Aorta (tissue), 5 donors: ENCODE measurements around the gene SPATA9. TPM values are rescaled to one million over a fixed set of nuclear protein-coding genes. Genes with fewer than 3 reads are reported as not detected.

Experiments used
- ATAC-seq: fragments of 200-7000 bp; cut with Tn5 transposase; one replicate; pipeline ENCODE4 v1.9.1; 2022; ENCODE audit warnings: moderate library complexity; ENCODE audit not compliant: low FRiP score
- DNase-seq, 2 donors: peaks; one replicate each; pipeline ENCODE4 v3.0.0-alpha.2; 2020
- H3K27ac ChIP-seq, 2 donors: one replicate each; pipeline ENCODE4 v1.5.1; 2013; ENCODE audit warnings: low read length in 2 of 2, mild to moderate bottlenecking in 2 of 2, moderate library complexity in 2 of 2, control low read depth in 1 of 2, inconsistent platforms in 1 of 2, low read depth in 1 of 2
- H3K27me3 ChIP-seq, 2 donors: one replicate each; pipeline ENCODE4 v1.6.1; 2013; ENCODE audit warnings: control low read depth in 1 of 2, low read length in 1 of 2, mild to moderate bottlenecking in 1 of 2, moderate library complexity in 1 of 2; ENCODE audit not compliant: insufficient read depth in 2 of 2, control insufficient read depth in 1 of 2
- H3K36me3 ChIP-seq, 2 donors: one replicate each; pipeline ENCODE4 v1.6.1; 2013; ENCODE audit warnings: control low read depth in 1 of 2, low read length in 1 of 2, mild to moderate bottlenecking in 1 of 2; ENCODE audit not compliant: insufficient read depth in 2 of 2, control insufficient read depth in 1 of 2
- H3K4me1 ChIP-seq, 2 donors: one replicate each; pipeline ENCODE4 v1.6.1; 2013; ENCODE audit warnings: low read length in 2 of 2, control low read depth in 1 of 2, mild to moderate bottlenecking in 1 of 2, moderate library complexity in 1 of 2; ENCODE audit not compliant: insufficient read depth in 2 of 2, control insufficient read depth in 1 of 2
- H3K4me3 ChIP-seq, 2 donors: one replicate each; pipeline ENCODE4 v1.5.1; 2013; ENCODE audit warnings: low read length in 2 of 2, control low read depth in 1 of 2, mild to moderate bottlenecking in 1 of 2
- H3K9me3 ChIP-seq: one replicate; pipeline ENCODE4 v1.6.1; 2013; ENCODE audit warnings: mild to moderate bottlenecking, low read length; ENCODE audit not compliant: control insufficient read depth
- WGBS, 2 donors: extraction: QIAGEN DNeasy Blood & Tissue Kit; methylation state at CpG; one replicate each; pipeline ENCODE4 v1.1.7; 2013; 5-methylcytosine and 5-hydroxymethylcytosine counted together
- intact Hi-C, 2 donors: fragments of 100-400 bp; cut with DNase I; formaldehyde crosslinking; loops; one replicate each; pipeline versions ENCODE4 v1.14.2 to v1.15.0; 2022
- polyA plus RNA-seq, 2 donors: library from polyadenylated mRNA; stranded (reverse); fragments of 200-250 nt; gene quantifications; one replicate each; pipeline ENCODE4 v1.2.3, GENCODE V29; 2013
- total RNA-seq, 2 donors: library from RNA; stranded (reverse); fragmentation: NEBNext Ultra II Directional; extraction: Animal tissue kit (Norgen Biotek cat#: 25700); gene quantifications; one replicate each; pipeline ENCODE4 v1.2.1, GENCODE V29; 2021
- donor health status: healthy with polysubstance abuse.
- donor health status: Bipolar disorder and iron deficiency.
- donor health status: DM: no; HTN: no; CAD: no.
- donor health status: DM: no; HTN: no; CAD: no.
- donor health status: DM: yes; HTN: yes; CAD: no.

The SPATA9 gene
- total and polyA plus RNA-seq, 4 donors = 0.38 to 0.60 (median 0.45) TPM; not detected in 1

GRCh38 chr5:95660060-95660459, 22.7 kb downstream of the SPATA9 start:
- H3K27me3 ChIP-seq = no peaks in the 10 kb centered on the region
- intact Hi-C loops = loop anchor here in 1 of 2 donors (5.0 to 10.0 kb wide), 3 partner anchors 75 to 187 kb away; partner anchors contain the start of gene RHOBTB3
- ATAC-seq (no peak), DNase-seq (no peak)
- no peak overlapping the region for H3K4me3 ChIP-seq
- H3K36me3 ChIP-seq = no peaks in the 10 kb centered on the region
- 86 to 94% methylated on average over 2 of the region's 2 CpGs for WGBS, 2 donors
- no peak overlapping the region for H3K27ac ChIP-seq
- H3K9me3 ChIP-seq = no peaks in the 10 kb centered on the region
- no peaks in the 10 kb centered on the region for H3K4me1 ChIP-seq

GRCh38 chr5:95655575-95655974, 27.2 kb downstream of the SPATA9 start:
- no peaks in the 10 kb centered on the region for H3K9me3 ChIP-seq
- H3K36me3 ChIP-seq = no peaks in the 10 kb centered on the region
- H3K4me3 ChIP-seq = no peak overlapping the region
- no peaks in the 10 kb centered on the region for H3K27me3 ChIP-seq
- no peak overlapping the region for H3K27ac ChIP-seq
- intact Hi-C loops = no loop called here
- H3K4me1 ChIP-seq = no peaks in the 10 kb centered on the region
- ATAC-seq (no peak), DNase-seq (no peak)
- WGBS, 2 donors = 79 to 83% methylated on average over 1 of the region's 1 CpG

GRCh38 chr5:95654196-95654595, 28.6 kb downstream of the SPATA9 start:
- H3K4me3 ChIP-seq = no peak overlapping the region
- 93 to 96% methylated on average over 3 of the region's 3 CpGs for WGBS, 2 donors
- DNase-seq (no peak), ATAC-seq (no peak)
- no peaks in the 10 kb centered on the region for H3K36me3 ChIP-seq
- no peaks in the 10 kb centered on the region for H3K4me1 ChIP-seq
- intact Hi-C loops = no loop called here
- no peak overlapping the region for H3K27ac ChIP-seq
- H3K27me3 ChIP-seq = no peaks in the 10 kb centered on the region
- H3K9me3 ChIP-seq = no peaks in the 10 kb centered on the region

GRCh38 chr5:95652849-95653248, 29.9 kb downstream of the SPATA9 start:
- no peak overlapping the region for H3K27ac ChIP-seq
- 86 to 96% methylated on average over 1 of the region's 1 CpG for WGBS, 2 donors
- intact Hi-C loops = no loop called here
- no peaks in the 10 kb centered on the region for H3K27me3 ChIP-seq
- DNase-seq (no peak), ATAC-seq (no peak)
- no peaks in the 10 kb centered on the region for H3K9me3 ChIP-seq
- no peaks in the 10 kb centered on the region for H3K36me3 ChIP-seq
- H3K4me3 ChIP-seq = no peak overlapping the region
- H3K4me1 ChIP-seq = no peaks in the 10 kb centered on the region

DNA sequence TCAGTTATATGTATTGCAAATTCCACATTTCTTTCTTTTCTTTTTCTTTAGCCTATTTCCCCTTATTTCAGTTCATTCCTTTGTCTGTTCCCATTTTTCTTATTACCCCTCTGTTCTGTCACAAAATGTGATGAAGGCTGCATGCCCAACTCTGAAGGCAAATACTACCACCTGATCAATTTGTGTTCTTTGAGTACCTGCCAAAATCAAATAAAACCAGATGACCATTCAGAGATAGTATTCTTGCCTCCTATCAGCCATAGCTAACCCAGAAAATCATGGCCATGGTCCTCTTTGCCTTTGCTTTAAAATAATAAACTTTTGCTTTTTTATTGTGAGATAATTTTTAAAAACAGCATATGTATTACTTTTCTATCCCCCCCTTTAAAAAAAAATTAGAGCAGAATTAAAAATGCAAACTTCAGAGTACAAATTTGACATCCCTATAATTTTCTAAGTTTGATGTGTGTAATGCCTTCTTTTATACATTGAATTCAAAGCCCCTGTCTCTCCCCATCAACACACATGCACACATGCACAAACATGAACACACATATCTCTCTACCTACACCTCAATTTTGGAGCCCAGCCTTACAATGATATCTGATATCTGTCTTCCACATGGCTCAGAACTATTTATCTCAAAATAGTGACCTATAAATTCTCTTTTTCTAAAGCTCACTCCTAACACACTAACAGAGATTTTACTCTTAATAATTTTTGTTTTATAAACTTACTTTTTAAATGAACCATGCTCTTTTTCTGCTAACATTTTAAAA, 32.8 kb downstream of the SPATA9 start:
- no peaks in the 10 kb centered on the region for H3K36me3 ChIP-seq
- H3K27me3 ChIP-seq = no peaks in the 10 kb centered on the region
- no peak overlapping the region for H3K27ac ChIP-seq
- H3K9me3 ChIP-seq = no peaks in the 10 kb centered on the region
- DNase-seq (no peak), ATAC-seq (no peak)
- H3K4me3 ChIP-seq = no peak overlapping the region
- intact Hi-C loops = loop anchor here in 1 of 2 donors (5.0 kb wide), 1 partner anchor 197 kb away; no protein-coding TSS in a partner anchor
- no peaks in the 10 kb centered on the region for H3K4me1 ChIP-seq

DNA sequence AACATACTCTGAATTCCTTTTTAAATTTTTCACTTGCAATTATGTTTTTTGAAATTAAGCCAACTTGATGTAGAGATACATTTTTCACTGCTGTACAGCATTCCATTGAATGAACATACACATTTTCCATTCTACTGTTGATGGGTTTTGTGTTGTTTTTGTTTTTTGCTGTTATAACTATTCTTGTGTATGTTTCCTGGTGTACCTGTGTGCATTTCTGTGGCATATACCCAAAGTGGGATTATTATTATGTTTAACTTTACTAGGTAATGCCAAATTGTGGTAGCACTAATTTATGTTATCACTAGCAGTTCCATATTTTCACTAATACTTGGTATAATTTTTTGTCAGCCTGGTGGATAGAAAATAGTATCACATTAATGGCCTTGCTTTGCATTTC, 33.5 kb downstream of the SPATA9 start:
- Histone ChIP-seq H3K27ac (no peak overlapping the region), H3K9me3 (no peaks in the 10 kb centered on the region), H3K4me1 (no peaks in the 10 kb centered on the region), H3K4me3 (no peak overlapping the region), H3K27me3 (no peaks in the 10 kb centered on the region), H3K36me3 (no peaks in the 10 kb centered on the region)
- no peak for DNase-seq
- no peak for ATAC-seq
- intact Hi-C loops = loop anchor here in 1 of 2 donors (5.0 kb wide), 1 partner anchor 198 kb away; no protein-coding TSS in a partner anchor

DNA sequence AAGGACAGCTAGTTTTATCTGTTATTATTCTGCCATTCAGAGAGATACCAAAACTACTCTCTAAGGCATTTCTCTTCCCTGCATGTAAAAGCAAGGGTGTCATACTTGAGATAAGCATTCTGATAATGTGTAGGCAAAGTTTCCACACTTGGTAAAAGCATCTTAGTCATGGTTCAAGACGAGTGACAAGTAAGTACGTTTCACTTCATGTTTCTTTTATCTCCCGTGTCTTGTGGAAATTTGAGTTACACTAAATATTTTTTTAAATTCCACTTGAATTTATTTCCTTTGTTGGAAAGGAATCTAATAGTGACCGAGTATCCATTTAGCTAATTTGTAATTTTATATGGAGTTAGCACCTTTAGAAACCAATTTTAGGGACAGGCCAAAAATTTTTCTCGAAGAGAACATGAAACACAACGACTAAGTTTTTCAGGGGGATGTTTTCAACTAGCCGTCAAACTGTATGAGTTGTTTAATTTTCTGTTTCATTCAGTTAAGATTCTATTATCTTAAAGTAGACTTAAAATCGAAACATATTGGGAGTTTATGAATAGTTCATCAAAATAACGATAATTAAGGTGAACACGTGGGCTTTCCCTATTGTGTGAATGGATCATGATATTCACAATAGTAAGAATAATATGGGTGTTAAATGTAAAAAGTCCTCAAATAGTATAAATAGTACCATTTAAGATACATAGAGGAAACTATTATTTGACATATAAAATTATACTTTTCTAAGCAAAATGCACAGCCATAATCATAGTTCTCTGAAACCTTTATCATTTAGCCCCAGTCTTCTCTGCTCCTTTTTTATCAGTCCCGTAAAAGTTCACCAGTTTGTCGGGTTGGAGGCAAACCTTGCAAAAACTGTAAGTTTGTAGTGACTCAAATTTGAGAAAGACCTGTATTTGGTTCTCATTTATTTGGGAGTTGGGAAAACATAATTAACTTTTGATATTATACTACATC, 34.6 kb downstream of the SPATA9 start:
- ATAC-seq (no peak), DNase-seq (no peak)
- no peaks in the 10 kb centered on the region for H3K27me3 ChIP-seq
- H3K9me3 ChIP-seq = no peaks in the 10 kb centered on the region
- H3K4me1 ChIP-seq = no peaks in the 10 kb centered on the region
- no peak overlapping the region for H3K4me3 ChIP-seq
- H3K36me3 ChIP-seq = no peaks in the 10 kb centered on the region
- intact Hi-C loops = loop anchor here in 1 of 2 donors (5.0 kb wide), 1 partner anchor 199 kb away; no protein-coding TSS in a partner anchor
- H3K27ac ChIP-seq = no peak overlapping the region
- WGBS, 2 donors = 82 to 85% methylated on average over 12 of the region's 12 CpGs

- Histone ChIP-seq H3K9me3 (no peaks in the 10 kb centered on the region), H3K27me3 (no peaks in the 10 kb centered on the region), H3K36me3 (no peaks in the 10 kb centered on the region), H3K27ac (peak within 1 kb of the TSS in 1 of 2 donors; percentile 62), H3K4me3 (peak within 1 kb of the TSS; percentile 39 to 49), H3K4me1 (no peaks in the 10 kb centered on the region)
- intact Hi-C loops = loop anchor here in 1 of 2 donors (5.0 kb wide), 1 partner anchor 201 kb away; no protein-coding TSS in a partner anchor
- ATAC-seq (peak; percentile 98), DNase-seq (peak; percentile 99 to 100)
- WGBS, 2 donors = 1 to 2% methylated on average over 60 of the region's 60 CpGs
Measured at GRCh38 chr5:95646569-95647431, 36.0 kb downstream of the SPATA9 start, which contains the start of gene RFESD. Gene RFESD, plus strand, starts transcription at chr5:95646777. Its CDS starts 5,495 bp downstream, at chr5:95652272.
